Activated CD8-positive, alpha-beta memory T cell treated with anti-CD3 and anti-CD28 coated beads for 24 hours (primary cell): ENCODE measurements around the gene SNX2.
"Not testable (repeated sequence)": the region's sequence is repeated elsewhere in the genome, so short reads cannot be mapped to it uniquely, and the experiment has no call there.

Experiments
- DNase-seq: peaks from one replicate; pipeline ENCODE4 v3.0.0-alpha.2; 2020

SNX2 gene

GRCh38 chr5:122845229-122846050 is 70.6 kb downstream of the SNX2 start, which contains the start of gene SNX24:
TSS of gene SNX24 (plus strand) at chr5:122845613. CDS start at chr5:122845634, 21 bp downstream.
- peak; percentile 83 for DNase-seq

GRCh38 chr5:122846051-122846550 is 71.2 kb downstream of the SNX2 start:
- no peak for DNase-seq

GRCh38 chr5:122847687-122848081 is 72.8 kb downstream of the SNX2 start:
- DNase-seq = no peak

GRCh38 chr5:122849771-122850170 is 74.9 kb downstream of the SNX2 start:
- DNase-seq = no peak

- DNase-seq = not testable (repeated sequence)
Observed at GRCh38 chr5:122857538-122857937, 82.7 kb downstream of the SNX2 start.

- DNase-seq = no peak
Observed at GRCh38 chr5:122858451-122858850, 83.6 kb downstream of the SNX2 start.

- no peak for DNase-seq
Observed at GRCh38 chr5:122863240-122863639, 88.4 kb downstream of the SNX2 start.

- no peak for DNase-seq
Observed at GRCh38 chr5:122863721-122864120, 88.8 kb downstream of the SNX2 start.

- DNase-seq = no peak
Observed at GRCh38 chr5:122864400-122864799, 89.5 kb downstream of the SNX2 start.

- DNase-seq = no peak
Observed at GRCh38 chr5:122864842-122865241, 90.0 kb downstream of the SNX2 start.

GRCh38 chr5:122870219-122870856 is 95.5 kb downstream of the SNX2 start:
- DNase-seq = no peak

- DNase-seq = no peak
Observed at GRCh38 chr5:122871661-122872060, 96.8 kb downstream of the SNX2 start.

- DNase-seq = no peak
Observed at GRCh38 chr5:122874179-122874875, 99.4 kb downstream of the SNX2 start.

- DNase-seq = no peak
Observed at GRCh38 chr5:122877518-122877917, 102.6 kb downstream of the SNX2 start.

- DNase-seq = no peak
Observed at GRCh38 chr5:122879076-122879475, 104.2 kb downstream of the SNX2 start.
